HK-2 (cell line): Measurements from ENCODE around the gene MLN.

Source experiments
- DNase-seq: peaks from one replicate; pipeline ENCODE4 v3.0.0-alpha.2; 2018; ENCODE audit not compliant: unreplicated experiment

Gene MLN

GRCh38 chr6:33752646-33753015, 51.2 kb downstream of the MLN start:
- no peak for DNase-seq

- no peak for DNase-seq
These were observed 51.8 kb downstream of the MLN start for GRCh38 chr6:33751771-33752645.

GRCh38 chr6:33750244-33750991, 53.4 kb downstream of the MLN start:
- no peak for DNase-seq

DNA sequence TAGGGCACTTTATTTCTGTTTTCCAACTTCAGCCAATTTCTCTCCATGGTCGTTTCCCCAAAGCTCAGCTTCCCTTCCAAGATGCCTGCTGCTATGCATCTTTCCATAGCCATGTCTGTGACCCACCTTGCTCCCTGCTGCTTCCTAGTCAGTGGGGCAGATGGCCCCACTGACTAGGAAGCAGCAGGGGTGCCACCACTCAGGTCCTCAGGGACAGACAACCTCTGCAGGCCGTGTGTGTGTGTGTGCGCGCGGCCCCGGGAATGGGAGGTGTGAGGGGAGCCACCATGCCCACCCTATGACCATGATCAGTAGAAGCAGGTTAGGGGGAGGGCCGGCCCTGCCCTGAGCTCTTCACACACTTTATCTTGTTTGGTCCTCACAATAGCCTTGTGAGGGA, 54.4 kb downstream of the MLN start:
- no peak for DNase-seq

GRCh38 chr6:33748841-33749240, 55.0 kb downstream of the MLN start:
- no peak for DNase-seq

- no peak for DNase-seq
These were observed 56.0 kb downstream of the MLN start for GRCh38 chr6:33747823-33748222.

- peak; percentile 43 for DNase-seq
These were observed 57.1 kb downstream of the MLN start, which contains the start of gene IP6K3 for GRCh38 chr6:33746651-33747100. Gene IP6K3, minus strand, starts transcription at chr6:33746905. Its CDS starts 11,429 bp downstream, at chr6:33735476.

DNA sequence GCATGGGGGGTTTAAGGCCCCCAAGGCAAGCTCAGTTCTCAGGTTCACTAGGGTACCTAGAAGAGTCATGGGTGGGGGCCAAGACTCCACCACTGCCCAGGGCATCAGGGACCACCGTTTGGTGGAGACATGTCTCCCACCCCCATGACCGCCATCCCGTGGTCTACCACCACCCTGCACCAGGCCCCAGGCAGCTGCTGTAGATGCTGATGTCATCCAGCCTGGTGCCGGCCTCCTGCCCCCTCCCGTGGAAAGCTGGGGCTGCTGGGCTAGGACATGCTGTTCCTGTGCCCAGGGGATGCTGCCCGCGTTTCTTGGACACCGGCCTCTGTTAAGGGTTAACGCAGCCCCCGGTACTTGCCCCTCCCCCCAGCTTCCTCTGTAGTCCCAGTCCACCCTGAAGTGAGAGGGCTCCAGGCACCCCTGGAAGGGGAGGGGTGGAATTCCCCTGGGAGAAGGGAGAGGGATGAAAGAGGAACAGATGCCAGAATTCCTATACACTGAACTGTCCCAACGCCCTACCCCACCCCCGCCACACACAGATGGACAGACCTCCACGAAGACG, 57.7 kb downstream of the MLN start:
- peak; percentile 72 for DNase-seq

DNA sequence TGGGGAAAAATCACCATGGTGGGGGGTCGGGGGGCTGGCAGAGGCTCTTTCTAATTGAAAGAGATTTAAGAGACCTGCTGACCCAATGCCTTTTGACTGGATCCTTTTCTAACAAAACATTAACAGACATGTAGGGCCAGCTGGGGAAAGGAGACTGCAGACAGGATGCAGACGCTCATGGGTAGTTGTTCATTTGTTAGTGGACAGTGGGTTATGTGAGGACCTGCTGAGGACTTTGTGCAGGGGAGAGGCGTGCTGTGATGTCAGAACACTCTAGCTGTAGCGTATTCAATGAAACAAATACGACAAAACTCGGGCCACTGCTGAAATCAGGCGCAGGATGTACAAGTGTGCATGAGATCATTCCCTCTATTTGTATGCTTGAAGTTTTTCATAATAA, 58.3 kb downstream of the MLN start:
- DNase-seq, result peak; percentile 44

DNA sequence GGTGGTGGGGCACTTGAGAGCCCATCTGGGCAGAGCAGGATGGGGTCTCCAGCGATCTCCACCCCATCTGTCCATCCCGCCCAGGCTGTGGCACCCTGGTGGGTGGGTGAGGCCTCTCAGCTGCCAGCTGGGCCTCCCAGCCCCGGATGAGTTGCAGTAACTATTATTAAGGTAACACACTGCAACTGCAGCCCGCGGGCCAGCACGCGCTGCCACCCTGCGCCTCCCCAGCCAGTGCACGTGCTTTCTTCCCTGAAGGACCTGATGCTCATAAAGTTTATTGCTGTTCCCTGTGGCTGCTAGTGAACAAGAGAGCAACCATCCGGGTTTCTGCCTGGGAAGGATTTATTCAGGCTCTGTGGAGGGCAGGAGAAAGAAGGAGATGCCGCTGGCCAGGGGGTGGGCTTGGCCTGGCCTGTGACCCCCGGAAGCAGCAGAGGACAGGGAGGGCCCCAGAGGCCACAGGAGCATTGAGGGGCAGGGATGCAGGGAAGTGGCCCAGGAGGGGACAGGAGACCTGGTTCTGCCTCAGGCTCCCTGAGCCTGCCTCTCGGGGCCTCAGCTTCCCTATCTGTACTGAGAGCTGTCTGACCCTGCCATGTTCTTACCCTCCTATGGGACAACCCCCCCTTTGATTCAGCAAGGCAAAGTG, 58.8 kb downstream of the MLN start:
- peak; percentile 29 for DNase-seq
